Upper lobe of left lung (tissue), 4 donors: ENCODE data around the gene IGFL2.

Source experiments
- EP300 ChIP-seq, 4 donors: sonication (generic); formaldehyde crosslinking; IDR thresholded peaks; one replicate each; pipeline ENCODE4 v1.5.1; 2017; ENCODE audit warnings: antibody characterized with exemption in 4 of 4, control low read depth in 2 of 4
- POLR2A ChIP-seq, 4 donors: fragments of 450-650 bp; IDR thresholded peaks; one replicate each; pipeline ENCODE4 v1.5.1; 2016 to 2017; ENCODE audit warnings: antibody characterized with exemption in 4 of 4, mild to moderate bottlenecking in 2 of 4
- POLR2AphosphoS5 ChIP-seq, 2 donors: sonication (generic); formaldehyde crosslinking; IDR thresholded peaks; one replicate each; pipeline ENCODE4 v1.5.1; 2017; ENCODE audit warnings: antibody characterized with exemption in 2 of 2
- TF ChIP-seq, protein P1 (sequence below), 6 experiments: fragments of 450-650 bp in 4 of 6; fragments of 200-600 bp in 2 of 6; sonication (generic) in 2 of 6; IDR thresholded peaks; one replicate each; pipeline ENCODE4 v1.5.1; 2016 to 2019; ENCODE audit warnings: antibody characterized with exemption in 6 of 6

DNA sequence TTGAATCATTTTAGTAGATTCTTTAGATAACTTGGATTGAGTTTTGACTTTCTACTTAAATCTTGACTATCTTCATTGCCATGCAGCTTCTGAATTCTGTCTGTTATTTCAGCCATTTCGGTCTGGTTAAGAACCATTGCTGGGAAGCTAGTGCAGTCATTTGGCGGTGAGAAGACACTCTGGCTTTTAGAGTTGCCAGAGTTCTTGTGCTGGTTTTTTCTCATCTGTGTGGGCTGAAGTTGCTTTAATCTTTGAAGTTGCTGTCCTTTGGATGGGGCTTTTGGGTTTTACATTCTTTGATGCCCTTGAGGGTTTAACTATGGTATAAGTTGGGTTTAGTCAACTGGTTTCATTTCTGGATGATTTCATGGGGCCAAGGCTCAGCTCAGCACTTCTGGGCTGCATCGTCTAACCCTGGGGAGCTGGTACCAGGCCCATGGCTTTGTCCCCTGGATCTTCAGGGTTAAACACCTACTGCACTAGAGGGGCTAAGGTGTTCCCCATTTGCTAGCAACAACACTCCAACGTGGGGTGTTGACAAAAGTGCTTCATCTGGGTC, 10.0 kb upstream of the IGFL2 start:
- TF ChIP-seq, protein P1, sequence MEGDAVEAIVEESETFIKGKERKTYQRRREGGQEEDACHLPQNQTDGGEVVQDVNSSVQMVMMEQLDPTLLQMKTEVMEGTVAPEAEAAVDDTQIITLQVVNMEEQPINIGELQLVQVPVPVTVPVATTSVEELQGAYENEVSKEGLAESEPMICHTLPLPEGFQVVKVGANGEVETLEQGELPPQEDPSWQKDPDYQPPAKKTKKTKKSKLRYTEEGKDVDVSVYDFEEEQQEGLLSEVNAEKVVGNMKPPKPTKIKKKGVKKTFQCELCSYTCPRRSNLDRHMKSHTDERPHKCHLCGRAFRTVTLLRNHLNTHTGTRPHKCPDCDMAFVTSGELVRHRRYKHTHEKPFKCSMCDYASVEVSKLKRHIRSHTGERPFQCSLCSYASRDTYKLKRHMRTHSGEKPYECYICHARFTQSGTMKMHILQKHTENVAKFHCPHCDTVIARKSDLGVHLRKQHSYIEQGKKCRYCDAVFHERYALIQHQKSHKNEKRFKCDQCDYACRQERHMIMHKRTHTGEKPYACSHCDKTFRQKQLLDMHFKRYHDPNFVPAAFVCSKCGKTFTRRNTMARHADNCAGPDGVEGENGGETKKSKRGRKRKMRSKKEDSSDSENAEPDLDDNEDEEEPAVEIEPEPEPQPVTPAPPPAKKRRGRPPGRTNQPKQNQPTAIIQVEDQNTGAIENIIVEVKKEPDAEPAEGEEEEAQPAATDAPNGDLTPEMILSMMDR (IDR thresholded peaks at IDR 0.05): no peak
- TF ChIP-seq POLR2A (IDR thresholded peaks at IDR 0.05) (no peak), POLR2AphosphoS5 (IDR thresholded peaks at IDR 0.05) (no peak), EP300 (IDR thresholded peaks at IDR 0.05) (no peak)
